HepG2 (cell line): Measurements from ENCODE around the gene MED25. TPM values are rescaled to one million over a fixed set of nuclear protein-coding genes. Genes with fewer than 3 reads are reported as not detected.

Experiments used
- ARID3A ChIP-seq: IDR thresholded peaks from 2 replicates; pipeline ENCODE4 v1.6.1; 2012; ENCODE audit warnings: low read depth, low read length, improper control_type of control experiment
- ARNT2 ChIP-seq: sonication (generic); formaldehyde crosslinking; IDR thresholded peaks from 2 replicates; pipeline ENCODE4 v1.8.0; 2022; ENCODE audit warnings: mild to moderate bottlenecking, low read depth, missing genetic modification reagents, moderate library complexity
- FOXK2 ChIP-seq: fragments of 450-650 bp; IDR thresholded peaks from 2 replicates; pipeline ENCODE4 v1.6.1; 2016
- HOXD1 ChIP-seq: sonication (generic); formaldehyde crosslinking; IDR thresholded peaks from 2 replicates; pipeline ENCODE4 v1.5.0; 2020; ENCODE audit warnings: missing genetic modification reagents
- KAT8 ChIP-seq: IDR thresholded peaks from 2 replicates; pipeline ENCODE4 v1.6.1; 2016; ENCODE audit warnings: missing genetic modification reagents, missing compliant biosample characterization
- KLF9 ChIP-seq: IDR thresholded peaks from 2 replicates; pipeline ENCODE4 v1.6.1; 2016; ENCODE audit warnings: low read depth
- SIN3B ChIP-seq: fragments of 150-350 bp; IDR thresholded peaks from 2 replicates; pipeline ENCODE4 v1.6.1; 2014; ENCODE audit warnings: low read length
- TFAP4 ChIP-seq: sonication (generic); IDR thresholded peaks from 2 replicates; pipeline ENCODE4 v1.6.1; 2016; ENCODE audit warnings: low read depth, borderline replicate concordance
- ZNF672 ChIP-seq: sonication (generic); formaldehyde crosslinking; IDR thresholded peaks from 2 replicates; pipeline ENCODE4 v1.8.1; 2022; ENCODE audit warnings: missing genetic modification reagents
- ZNF772 ChIP-seq: sonication (generic); formaldehyde crosslinking; IDR thresholded peaks from 2 replicates; pipeline ENCODE4 v1.5.0; 2020; ENCODE audit warnings: mild to moderate bottlenecking, missing genetic modification reagents
- ZNF878 ChIP-seq: sonication (generic); formaldehyde crosslinking; IDR thresholded peaks from 2 replicates; pipeline ENCODE4 v1.8.1; 2023; ENCODE audit warnings: mild to moderate bottlenecking, missing genetic modification reagents, moderate library complexity
- polyA plus RNA-seq, 8 experiments: library from polyadenylated mRNA; depleted of rRNA in 3 of 8; stranded (reverse) in 7 of 8; unstranded in 1 of 8; fragments of >200 nt; fragmentation: Illumina TruSeq in 4 of 8; extraction: Trizol in 4 of 8; gene quantifications; 2 replicates each; pipeline versions ENCODE4 v1.2.1 to v1.2.3, GENCODE V29; 2011 to 2016; ENCODE audit warnings: low read depth in 4 of 8, missing spikeins in 1 of 8, mixed read lengths in 1 of 8; ENCODE audit not compliant: insufficient read depth in 1 of 8
- total RNA-seq, 5 experiments: library from RNA; depleted of rRNA; stranded (reverse); fragments of >200 nt; fragmentation: Illumina TruSeq; extraction: Trizol; gene quantifications; 2 replicates each; pipeline ENCODE4 v1.2.3, GENCODE V29; 2016; ENCODE audit warnings: low read depth in 1 of 5
- TF ChIP-seq, protein P1 (sequence below), 2 experiments: fragments of 450-650 bp in 1 of 2; sonication (generic) in 1 of 2; formaldehyde crosslinking in 1 of 2; IDR thresholded peaks; 2 replicates each; pipeline versions ENCODE4 v1.6.1 to v1.8.0; 2016 to 2022; ENCODE audit warnings: antibody characterized with exemption in 1 of 2, mild to moderate bottlenecking in 1 of 2, missing genetic modification reagents in 1 of 2
- TF ChIP-seq, protein P2 (sequence below): sonication (generic); formaldehyde crosslinking; conservative IDR thresholded peaks from 2 replicates; pipeline ENCODE4 v1.8.0; 2022; ENCODE audit warnings: missing genetic modification reagents

MED25 gene
- total and polyA plus RNA-seq, 2 of the 13 experiments (the other 11 are each of a cell fraction or from before 2014, with no cell fraction given), result 11.1 to 15.1 TPM

DNA sequence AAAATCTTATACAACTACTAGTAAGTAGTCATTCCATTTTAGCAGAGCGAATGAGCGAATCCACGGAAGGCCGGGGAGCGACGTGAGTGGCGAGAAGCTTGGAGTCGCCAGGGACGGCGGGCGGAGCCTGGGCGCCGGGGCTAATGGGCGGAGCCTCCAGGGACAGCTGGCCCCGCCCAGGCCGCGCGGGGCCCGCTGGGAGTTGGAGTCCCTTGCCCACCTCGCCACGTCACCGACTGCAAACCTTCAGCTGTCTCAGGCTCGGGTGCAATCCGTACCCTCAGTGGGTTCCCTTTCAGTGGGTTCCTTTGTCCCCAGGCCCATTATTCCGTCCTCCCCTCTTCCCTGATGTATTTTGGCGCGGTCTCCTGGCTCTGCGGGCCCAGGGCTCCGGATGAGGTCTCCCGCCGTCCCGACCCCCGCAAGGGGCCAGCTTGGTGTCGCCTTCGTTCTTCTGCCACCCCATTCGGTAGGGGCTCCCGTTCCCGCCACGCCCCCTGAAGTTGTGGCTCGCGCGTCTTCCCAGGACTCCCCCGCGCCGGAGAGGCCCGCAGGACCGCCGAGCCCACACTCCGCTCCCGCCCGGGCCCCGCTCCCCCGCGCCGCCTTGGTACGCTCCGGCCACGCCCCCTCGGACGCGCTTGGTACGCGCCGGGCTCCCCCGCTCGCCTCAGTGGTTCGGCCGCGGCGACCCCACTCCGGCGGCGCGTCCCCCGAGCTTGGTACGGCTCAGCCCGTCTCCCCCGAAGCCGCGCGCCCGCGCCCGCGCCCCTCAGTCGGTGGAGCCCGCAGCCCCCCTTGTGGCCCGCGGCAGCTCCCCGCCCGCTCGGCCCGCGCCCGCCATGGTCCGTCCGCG, 32.6 kb downstream of the MED25 start, which contains the start of gene PTOV1 (continued):
- TF ChIP-seq ZNF878 (CRISPR knock-in tag) (no peak), KAT8 (CRISPR knock-in tag) (peak; percentile 66), ZNF772 (CRISPR knock-in tag) (peak; percentile 90), ARNT2 (CRISPR knock-in tag) (no peak), FOXK2 (peak; percentile 74), ZNF672 (CRISPR knock-in tag) (no peak), ARID3A (no peak), TFAP4 (peak; percentile 80; the same call in 1 of the 2 replicates), HOXD1 (CRISPR knock-in tag) (peak; percentile 41; the same call in 1 of the 2 replicates), KLF9 (CRISPR knock-in tag) (0 out of 2 replicates have a peak, but pooled peaks have one; percentile 40), SIN3B (no peak)
- TF ChIP-seq, protein P1, sequence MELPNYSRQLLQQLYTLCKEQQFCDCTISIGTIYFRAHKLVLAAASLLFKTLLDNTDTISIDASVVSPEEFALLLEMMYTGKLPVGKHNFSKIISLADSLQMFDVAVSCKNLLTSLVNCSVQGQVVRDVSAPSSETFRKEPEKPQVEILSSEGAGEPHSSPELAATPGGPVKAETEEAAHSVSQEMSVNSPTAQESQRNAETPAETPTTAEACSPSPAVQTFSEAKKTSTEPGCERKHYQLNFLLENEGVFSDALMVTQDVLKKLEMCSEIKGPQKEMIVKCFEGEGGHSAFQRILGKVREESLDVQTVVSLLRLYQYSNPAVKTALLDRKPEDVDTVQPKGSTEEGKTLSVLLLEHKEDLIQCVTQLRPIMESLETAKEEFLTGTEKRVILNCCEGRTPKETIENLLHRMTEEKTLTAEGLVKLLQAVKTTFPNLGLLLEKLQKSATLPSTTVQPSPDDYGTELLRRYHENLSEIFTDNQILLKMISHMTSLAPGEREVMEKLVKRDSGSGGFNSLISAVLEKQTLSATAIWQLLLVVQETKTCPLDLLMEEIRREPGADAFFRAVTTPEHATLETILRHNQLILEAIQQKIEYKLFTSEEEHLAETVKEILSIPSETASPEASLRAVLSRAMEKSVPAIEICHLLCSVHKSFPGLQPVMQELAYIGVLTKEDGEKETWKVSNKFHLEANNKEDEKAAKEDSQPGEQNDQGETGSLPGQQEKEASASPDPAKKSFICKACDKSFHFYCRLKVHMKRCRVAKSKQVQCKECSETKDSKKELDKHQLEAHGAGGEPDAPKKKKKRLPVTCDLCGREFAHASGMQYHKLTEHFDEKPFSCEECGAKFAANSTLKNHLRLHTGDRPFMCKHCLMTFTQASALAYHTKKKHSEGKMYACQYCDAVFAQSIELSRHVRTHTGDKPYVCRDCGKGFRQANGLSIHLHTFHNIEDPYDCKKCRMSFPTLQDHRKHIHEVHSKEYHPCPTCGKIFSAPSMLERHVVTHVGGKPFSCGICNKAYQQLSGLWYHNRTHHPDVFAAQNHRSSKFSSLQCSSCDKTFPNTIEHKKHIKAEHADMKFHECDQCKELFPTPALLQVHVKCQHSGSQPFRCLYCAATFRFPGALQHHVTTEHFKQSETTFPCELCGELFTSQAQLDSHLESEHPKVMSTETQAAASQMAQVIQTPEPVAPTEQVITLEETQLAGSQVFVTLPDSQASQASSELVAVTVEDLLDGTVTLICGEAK (IDR thresholded peaks at IDR 0.05), result no peak
- TF ChIP-seq, protein P1 (CRISPR knock-in tag; IDR thresholded peaks at IDR 0.05), result no peak; the same call in 1 of the 2 replicates
- TF ChIP-seq, protein P2, sequence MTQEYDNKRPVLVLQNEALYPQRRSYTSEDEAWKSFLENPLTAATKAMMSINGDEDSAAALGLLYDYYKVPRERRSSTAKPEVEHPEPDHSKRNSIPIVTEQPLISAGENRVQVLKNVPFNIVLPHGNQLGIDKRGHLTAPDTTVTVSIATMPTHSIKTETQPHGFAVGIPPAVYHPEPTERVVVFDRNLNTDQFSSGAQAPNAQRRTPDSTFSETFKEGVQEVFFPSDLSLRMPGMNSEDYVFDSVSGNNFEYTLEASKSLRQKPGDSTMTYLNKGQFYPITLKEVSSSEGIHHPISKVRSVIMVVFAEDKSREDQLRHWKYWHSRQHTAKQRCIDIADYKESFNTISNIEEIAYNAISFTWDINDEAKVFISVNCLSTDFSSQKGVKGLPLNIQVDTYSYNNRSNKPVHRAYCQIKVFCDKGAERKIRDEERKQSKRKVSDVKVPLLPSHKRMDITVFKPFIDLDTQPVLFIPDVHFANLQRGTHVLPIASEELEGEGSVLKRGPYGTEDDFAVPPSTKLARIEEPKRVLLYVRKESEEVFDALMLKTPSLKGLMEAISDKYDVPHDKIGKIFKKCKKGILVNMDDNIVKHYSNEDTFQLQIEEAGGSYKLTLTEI (CRISPR knock-in tag), result no peak
